ENCODE measurements around the gene ATP10D.
A peak's percentile ranks its signal among the peaks of the same experiment; 100 is the strongest.

Gene ATP10D

DNA sequence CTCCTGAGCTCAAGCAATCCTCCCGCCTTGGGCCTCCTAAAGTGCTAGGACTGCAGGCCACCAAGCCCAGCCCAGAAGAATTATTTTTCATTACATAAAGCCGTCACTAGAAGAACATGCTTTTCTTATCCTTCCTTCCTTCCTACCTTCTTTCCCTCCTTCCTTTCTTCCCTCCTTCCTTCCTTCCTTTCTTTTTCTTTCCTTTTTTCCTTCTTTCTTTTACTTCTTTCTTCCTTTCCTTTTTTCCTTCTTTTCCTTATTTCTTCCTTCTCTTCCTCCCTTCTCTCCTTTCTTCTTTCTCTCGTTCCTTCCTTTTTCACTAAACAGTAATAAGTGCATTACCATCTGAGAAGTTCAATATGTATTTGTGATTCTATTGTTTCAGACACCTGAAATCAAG is 121.4 kb downstream of the ATP10D start:
- DNase-seq = no peak

DNA sequence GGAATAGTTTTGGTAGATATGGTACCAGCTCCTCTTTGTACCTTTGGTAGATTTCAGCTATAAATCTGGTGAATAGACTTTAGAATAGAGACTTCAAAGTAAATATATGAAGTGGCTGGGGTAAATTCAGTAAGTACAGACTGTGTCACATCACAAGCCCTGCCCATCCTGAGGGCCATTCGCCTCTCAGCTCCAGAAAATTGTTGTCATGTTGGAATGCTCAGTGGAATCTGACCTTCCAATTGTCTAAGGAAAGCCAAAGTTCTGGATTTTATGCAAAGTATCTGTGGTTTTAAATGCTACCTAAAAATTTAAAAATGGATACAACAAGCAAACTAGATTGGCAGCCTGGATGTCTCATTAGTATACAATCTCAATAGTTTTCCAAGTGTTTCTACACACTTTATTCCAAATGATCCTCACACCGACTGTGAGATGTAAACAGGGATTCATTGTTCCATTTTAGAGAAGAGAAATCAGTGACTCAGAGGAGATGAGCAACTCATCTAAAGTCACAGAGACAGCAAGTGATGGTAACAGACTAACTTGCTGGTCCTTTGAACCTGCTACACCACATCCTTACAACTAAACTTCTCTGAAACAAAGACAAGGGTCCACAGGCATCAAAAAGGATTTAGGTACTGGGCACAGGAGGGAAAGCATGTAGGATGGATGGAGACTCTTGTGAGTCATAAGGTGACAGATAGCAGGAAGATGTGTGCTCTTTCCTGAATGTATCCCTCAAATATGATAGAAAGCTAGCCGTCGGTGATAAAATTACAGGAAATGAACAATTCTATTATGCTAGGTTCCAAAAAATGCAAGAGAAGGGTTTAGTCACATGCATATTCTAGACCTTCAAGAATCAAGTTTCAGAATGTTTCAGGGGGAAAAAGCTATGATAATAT is 127.3 kb downstream of the ATP10D start:
- peak; percentile 39 for DNase-seq

- DNase-seq = peak; percentile 7
Measured at GRCh38 chr4:47615385-47615784, 130.3 kb downstream of the ATP10D start.

DNA sequence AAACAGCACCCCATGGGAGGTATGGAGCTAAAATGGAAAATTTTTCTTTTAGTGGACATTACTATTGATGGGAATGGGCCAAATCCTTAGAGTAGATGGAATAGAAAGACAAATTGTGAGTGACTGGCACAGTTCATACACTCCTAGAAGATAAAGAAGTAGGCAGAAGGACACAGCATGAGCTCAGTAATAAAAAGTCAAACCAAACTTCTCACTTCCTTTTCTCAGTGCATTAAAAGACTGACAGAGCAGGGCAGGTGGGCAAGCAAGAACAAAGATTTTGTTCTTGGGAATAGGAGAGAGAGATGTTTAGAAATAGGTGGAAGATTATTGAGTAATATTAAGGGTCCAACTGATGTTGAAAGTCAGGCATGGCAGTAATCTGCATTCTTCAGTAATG is 132.5 kb downstream of the ATP10D start:
- DNase-seq = no peak

DNA sequence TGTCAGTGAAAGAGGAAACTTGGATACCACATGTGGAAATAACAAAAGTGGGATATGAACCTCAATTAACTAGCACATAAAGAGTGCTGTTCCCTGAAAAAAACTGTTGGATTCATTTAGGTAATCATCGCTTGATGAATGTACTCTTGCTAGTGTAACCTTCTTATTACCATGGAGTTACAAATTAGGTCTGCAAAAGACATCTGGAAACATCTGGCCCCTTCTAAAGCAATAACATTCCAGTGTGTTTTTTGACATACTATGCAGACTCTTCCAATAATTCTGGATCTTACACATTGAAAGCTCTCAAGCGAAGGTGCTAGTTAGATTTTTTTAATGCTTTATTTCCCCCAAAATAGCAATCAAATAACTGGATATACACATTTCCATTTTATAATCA is 134.6 kb downstream of the ATP10D start:
- no peak for DNase-seq

DNA sequence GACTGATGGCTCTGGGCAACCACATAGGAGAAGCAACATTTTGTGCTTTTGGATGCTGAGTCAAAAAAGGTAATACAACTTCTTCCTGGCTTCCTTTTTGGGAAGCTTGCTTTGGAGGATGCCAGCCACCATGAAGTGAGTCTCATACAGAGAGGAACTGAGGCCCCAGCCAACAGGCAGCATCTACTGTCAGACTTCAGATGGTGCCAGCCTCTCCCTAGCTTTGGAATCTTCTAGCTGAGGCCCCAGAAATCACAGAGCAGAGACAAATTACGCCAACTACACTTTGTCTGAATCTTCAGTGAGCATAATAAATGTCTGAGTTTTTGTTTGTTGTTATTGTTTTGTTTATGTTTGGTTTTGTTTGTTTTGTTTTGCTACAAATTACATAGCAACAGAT is 136.1 kb downstream of the ATP10D start:
- DNase-seq = no peak

DNA sequence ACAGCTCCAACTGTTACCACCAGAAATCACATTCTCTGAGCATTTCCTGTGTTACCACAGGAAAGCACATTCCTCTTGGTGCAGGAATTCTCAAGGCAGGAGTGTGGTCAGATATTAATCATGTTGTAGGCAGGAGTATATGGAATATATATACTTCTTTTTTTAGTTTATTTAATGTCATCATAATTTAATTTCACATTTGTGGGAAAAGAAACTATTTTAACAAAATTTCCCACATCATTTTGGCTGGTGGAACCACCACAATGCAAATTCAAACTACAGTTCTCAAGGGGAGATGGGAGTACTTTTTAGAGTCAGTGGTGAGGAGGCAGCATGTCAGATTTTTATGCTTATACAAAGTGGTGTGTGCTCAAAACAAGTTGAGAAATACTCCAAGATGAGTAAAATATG is 139.0 kb downstream of the ATP10D start:
- DNase-seq = peak; percentile 56

GRCh38 chr4:47631161-47631560 is 146.1 kb downstream of the ATP10D start:
- DNase-seq = no peak

DNA sequence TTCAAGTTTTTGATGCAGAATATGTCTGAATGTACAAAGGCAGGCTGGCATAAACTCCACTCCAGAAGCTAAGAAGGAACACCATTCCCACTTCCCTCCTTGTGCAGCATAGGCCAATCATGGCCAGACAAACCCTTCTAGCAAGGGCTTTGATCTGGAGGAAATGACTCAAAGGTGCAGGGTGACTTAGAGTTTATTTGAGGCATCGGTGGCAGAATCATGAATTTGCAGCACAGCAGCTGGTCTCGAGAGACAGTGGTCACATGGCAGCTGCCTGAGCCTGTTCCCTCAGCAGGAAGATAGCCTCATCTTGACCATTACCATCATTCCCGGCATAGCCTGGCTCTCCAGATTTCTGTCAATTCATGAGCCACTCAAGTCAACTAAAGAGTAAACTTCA is 154.5 kb downstream of the ATP10D start:
- DNase-seq = peak; percentile 63

DNA sequence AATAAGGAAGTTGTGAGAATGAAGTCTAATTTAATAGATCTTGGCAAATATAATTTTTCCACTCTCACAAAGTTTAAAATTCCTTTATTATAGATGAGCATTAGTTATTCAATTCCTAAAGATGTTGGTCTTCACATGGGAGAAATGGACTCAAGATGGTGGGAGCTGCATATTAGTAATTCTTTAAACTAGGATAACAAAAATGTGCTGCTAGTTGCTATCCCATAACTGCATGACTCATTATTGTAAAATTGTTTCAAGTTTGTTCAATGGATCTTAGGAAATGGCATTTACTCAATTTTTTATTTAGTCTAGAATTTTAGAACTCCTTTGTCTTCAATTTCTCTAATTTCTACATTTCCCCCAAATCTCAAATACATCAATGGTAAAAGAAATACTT is 155.8 kb downstream of the ATP10D start:
- DNase-seq = peak; percentile 61

- peak; percentile 47 for DNase-seq
Measured at GRCh38 chr4:47641755-47642154, 156.7 kb downstream of the ATP10D start.

DNA sequence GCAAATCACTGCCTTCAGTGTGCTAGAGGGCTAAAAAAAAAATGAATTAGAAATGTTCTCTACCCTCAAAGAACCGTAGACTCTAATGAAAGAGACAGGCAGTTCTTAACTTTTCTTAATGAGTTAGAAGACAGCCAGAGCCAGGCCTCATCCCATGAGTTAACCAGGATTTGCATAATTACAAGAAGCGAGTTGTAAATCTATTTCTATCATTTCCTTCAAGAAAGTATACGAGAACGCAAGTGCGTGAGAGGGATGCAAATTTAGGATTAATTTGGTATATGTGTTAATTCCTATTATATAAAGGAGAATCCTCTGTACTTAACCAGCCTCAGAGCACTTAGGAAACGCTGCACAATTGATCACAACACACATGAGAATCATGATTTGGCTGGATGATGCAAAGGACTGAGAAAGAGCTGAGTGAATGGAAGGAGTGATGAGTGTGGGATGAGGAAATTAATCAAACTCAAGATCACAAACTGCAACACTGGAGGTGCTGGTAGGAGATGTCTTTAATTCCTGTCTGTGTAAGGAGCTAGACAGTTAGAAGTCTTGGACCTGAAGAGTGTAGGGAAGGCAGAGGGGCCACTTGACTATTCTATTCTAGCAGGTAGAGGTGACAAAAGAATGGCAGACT is 157.2 kb downstream of the ATP10D start:
- DNase-seq = no peak

Data from HCEC 1CT (cell line).